ENCODE data around the gene YPEL5.
A peak's percentile ranks its signal among the peaks of the same experiment; 100 is the strongest.

Gene YPEL5

DNA sequence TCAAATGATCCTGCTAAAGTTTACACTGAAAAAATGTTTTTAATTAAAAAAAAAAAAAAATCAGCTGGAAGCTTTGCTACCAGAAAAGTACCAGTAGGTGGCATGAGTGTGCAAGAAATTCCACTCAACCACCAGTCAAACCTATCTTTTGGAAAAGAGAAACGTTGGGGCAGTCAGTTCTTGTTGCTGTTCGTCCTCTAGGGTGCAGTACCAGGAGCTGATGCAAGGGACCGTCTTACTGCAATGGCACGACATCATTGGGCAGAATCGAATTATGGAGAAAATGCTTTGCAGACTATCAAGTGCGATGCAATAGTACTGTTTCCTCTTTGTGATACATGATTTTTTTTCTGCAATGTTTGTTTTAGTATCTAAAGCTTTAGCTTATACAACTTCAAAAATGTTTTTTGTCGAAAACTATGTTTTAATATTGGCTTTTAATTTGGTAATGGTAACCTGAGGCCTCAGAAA, 18.3 kb downstream of the YPEL5 start:
- peak; percentile 91 for DNase-seq (ENCODE audit: low spot score)

- DNase-seq (ENCODE audit: low spot score), result no peak
Measured at GRCh38 chr2:30165617-30166016, 18.8 kb downstream of the YPEL5 start.

DNA sequence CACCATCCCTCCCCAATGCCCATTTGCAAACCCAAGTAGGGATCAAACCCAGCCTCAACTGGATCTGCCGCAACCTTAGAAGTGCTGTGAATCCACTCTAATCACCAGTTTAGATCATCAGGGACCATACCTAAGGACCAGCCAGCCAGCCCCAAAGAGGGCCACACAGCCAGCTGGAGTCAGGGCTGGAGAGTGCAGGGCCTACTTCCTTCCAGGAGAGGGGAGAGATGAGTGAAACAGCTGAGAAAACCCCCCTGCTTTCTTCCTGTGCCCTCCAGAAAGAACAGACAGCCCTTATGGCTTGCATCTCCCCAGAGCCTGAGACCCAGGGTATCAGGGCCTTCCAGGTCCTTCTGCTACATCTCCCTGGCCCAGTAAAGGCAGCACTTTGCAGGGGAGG, 25.8 kb downstream of the YPEL5 start:
- no peak for DNase-seq (ENCODE audit: low spot score)

DNA sequence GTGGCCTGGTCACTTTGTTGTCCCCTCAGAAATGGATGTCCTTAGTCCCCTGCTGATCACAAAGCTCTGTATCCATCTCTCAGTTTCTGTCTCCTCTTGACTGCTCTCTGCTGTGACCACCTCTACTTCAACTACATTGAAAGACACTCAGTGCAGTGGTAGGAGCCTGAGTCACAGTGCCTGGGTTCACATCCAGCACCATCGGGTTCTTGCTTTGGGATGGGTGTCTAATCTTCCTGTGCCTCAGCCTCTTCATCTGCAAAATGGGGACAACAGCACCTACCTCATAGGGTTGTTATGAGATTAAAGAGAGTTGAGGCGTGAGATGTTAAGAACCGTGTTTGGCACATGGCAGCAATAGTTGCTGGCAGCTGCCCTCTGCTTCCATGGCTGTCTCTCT, 30.6 kb downstream of the YPEL5 start:
- no peak for DNase-seq (ENCODE audit: low spot score)

DNA sequence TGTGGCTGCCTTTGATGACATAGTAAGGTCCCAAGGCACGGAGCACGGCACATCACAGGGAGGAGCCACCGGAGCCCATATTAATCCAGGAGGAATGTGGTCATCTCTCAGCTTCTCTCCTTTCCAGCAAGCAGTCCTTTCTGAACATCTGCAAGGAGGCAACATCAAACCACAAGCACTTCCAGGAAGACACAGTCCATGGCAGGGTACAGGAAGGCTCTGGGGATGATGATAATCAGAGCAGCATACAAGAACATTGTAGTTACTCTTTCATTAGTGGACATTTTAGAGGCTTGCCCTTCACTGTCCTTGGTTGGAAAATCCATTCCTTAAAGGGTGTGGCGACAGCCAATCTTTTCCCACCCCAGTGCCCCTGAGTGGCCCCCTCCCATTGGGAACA, 31.1 kb downstream of the YPEL5 start:
- DNase-seq (ENCODE audit: low spot score), result no peak

GRCh38 chr2:30178618-30179434, 32.0 kb downstream of the YPEL5 start:
- DNase-seq (ENCODE audit: low spot score), result peak; percentile 85

DNA sequence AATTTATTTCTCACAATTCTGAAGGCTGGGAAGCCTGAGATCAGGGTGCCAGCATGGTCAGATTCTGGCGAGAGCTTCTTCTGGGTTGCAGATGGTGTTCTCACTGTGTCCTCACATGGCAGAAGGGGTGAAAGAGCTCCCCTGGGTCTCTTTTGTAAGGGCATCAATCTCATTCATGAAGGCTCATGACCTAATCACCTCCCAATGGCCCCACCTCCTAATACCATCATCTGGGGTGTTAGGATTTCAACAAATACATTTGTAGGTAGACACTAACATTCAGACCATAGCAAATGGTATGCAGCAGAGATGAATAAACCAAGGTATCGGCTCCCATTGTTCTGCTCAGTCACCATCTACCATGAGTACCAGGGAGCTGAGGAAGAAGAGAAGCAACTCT, 32.7 kb downstream of the YPEL5 start:
- DNase-seq (ENCODE audit: low spot score), result no peak

DNA sequence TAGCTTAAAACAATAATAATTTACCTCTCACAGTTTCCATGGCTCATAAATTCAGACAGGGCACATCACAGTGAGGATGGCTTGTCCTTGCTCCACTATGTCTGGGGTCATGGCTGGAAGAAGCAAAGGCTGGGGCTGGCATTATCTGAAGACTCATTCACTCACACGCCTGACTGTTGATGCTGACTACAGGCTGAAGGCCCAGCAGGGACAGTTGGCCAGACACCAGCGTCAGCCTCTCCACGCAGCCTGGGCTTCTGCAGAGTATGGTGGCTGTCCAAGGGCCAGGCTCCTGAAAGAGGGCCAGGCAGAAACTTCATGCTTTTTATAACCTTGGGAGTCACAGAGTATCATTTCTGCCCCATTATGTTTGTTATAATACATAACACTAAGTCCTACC, 33.4 kb downstream of the YPEL5 start:
- DNase-seq (ENCODE audit: low spot score), result peak; percentile 51

GRCh38 chr2:30181176-30181575, 34.4 kb downstream of the YPEL5 start:
- DNase-seq (ENCODE audit: low spot score), result no peak

DNA sequence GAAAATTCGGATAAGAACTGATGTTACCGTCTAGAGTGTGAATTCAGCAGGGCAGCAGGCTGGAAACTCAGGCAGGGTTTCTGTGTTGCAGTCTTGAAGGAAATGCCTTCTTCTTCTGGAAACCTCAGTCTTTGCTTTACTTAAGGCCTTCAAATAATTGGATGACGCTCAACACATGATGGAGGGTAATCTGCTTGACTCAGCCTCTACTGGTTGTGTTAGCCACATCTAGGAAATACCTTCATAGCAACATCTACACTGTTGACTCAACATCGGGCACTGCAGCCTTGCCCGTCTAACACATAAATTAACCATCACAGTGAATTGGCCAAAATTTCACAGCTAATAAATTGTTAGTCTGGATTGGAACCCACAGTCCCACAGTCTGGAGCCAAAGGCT, 37.2 kb downstream of the YPEL5 start:
- DNase-seq (ENCODE audit: low spot score), result no peak

DNA sequence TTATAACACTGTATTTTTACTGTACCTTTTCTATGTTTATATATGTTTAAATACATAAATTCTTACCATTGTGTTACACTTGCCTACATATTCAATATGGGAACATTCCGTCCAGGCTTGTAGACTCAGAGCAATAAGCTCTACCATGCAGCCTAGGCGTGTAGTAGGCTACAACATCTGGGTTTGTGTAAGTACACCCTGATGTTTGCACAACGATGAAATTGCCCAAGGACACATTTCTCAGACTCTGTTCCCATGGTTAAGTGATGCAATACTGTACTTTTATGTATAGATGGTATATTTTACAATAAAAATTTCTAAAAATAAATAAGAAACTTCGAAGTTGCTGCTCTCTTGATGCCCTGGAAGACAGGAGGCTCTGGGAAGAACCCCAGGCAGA, 38.4 kb downstream of the YPEL5 start:
- DNase-seq (ENCODE audit: low spot score), result no peak

DNA sequence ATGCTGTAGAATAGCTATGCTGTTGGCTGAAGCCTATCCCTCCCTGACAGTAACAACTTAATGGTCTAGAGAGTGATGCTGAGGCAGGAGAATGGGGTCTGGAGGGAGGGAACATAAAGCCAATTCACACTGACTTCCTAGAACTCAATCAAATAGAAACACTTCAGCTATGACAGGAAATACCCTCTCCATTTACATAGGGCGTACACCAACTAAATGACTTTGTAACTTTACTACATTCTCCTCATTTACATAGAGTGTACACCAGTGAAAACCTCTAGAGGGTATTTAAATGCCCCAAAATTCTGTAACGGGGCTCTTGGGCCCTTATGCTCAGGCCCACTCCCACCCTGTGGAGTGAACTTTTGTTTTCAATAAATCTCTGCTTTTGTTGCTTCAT, 41.5 kb downstream of the YPEL5 start:
- DNase-seq (ENCODE audit: low spot score), result no peak

GRCh38 chr2:30190637-30191036, 43.8 kb downstream of the YPEL5 start:
- no peak for DNase-seq (ENCODE audit: low spot score)

- no peak for DNase-seq (ENCODE audit: low spot score)
Measured at GRCh38 chr2:30191107-30191506, 44.3 kb downstream of the YPEL5 start.

DNA sequence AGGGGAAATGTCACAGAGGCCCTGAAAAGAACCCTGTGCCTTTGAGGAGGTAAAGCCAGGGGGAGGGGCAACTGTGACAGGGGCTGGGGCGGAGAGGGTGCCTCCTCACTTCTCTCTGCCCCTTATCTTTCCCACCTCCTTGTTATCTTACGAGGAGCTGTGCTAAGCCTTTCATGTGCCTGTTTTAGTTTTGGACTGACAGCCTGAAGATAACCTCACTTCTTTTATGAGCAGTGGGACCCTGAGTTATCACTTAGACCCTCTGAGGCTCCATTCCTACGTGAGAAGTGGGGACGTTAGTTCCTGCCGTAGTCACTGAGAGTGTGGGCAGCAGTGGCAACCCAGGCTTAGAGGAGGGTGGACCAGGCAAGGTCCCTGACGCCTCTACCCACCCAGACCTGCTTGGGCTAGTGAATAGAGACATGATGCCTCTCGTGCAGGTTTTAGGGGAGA, 45.0 kb downstream of the YPEL5 start:
- peak; percentile 75 for DNase-seq (ENCODE audit: low spot score)

DNA sequence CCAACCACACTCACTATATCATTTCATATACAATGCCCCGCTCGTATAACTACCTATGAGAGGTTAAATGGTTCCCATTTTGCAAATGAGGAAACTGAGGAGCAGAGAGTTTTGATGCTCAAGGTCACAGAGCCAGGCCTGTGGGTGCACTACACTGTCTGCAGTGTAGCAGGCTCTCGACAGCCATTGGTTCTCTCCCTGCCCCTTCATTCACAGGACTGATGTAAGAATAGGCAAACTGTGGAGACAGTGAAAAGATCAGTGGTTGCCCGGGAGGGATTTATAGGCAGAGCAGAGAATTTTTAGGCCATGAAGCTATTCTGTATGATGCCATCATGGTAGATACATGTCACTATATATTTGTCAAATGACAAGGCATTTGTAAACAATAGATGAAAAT, 45.5 kb downstream of the YPEL5 start:
- DNase-seq (ENCODE audit: low spot score), result peak; percentile 36

DNA sequence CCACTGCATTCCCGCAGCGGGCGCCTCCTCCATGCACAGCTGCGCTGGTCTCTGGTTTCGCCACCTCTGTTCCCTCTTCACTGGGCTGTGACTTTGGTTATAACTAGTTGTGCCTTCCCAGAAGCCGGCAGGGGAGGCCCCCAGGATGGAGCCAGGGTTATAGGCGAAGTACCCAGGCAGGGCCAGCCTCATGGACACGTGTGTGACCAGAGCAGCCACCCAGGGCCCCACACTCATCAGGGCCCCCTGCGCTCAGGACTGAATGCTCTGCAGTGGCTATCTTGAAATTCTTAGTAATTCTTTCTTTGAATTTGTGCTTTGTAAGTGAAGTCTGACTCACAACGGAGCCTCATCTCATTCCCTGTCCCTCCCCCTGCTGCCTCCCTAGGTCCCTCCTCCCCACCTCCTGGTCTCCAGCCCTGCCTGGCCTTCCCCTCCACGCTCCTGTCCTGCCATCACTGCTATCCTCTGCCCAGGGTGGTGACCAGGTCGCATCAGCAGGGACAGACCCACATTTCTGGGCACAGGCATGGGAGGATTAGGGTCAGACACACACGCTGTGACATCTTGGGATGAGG, 46.4 kb downstream of the YPEL5 start:
- no peak for DNase-seq (ENCODE audit: low spot score)

GRCh38 chr2:30194421-30194820, 47.6 kb downstream of the YPEL5 start:
- no peak for DNase-seq (ENCODE audit: low spot score)

DNA sequence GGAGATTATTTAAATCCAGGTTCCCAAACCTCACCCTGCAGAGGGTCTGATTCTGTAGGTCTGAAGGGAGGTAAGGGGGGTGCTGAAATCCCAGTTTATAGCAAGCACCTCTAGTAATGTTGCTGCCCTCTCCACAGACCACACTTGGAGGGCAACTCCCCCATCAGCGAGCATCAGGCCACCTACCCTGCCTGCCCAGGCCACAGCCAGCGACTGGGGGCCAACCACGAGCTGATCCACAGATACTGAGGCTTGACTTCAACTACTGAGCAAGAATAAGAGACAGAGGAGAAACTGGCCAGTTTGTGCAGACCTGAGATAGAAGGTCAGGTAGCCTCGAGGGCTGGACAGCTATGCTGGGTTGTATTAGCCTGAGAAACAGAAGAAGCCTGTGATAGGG, 48.2 kb downstream of the YPEL5 start:
- DNase-seq (ENCODE audit: low spot score), result no peak

DNA sequence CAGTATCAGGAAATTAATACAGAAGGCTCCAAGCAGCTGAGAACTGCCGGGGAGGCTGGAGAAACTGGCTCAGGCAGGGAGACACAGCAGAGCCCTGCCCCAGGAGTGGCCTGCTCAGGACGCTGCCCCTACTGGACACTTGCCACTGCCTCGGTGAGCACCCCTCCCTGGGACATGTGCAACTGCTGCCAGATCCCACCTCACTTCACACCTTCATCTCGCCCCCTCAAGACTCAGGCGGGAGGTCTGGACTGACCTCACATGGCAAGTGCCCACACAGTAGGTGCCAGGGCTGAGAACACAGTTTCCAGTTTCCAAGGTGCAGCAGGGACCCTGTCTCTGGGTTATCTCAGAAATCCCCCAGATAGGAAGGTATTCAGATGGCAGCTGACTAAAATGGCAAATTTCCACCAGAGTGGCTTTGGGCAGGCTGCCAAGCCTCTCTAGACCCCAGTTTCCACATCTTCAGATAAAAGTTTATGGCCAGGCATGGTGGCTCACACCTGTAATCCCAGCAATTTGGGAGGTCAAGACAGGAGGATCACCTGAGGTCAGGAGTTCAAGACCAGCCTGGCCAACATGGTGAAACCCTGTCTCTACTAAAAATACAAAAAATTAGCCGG, 50.9 kb downstream of the YPEL5 start:
- no peak for DNase-seq (ENCODE audit: low spot score)

- DNase-seq (ENCODE audit: low spot score), result no peak
Measured at GRCh38 chr2:30201990-30202389, 55.2 kb downstream of the YPEL5 start.

GRCh38 chr2:30203156-30203555, 56.3 kb downstream of the YPEL5 start:
- DNase-seq (ENCODE audit: low spot score), result no peak

DNA sequence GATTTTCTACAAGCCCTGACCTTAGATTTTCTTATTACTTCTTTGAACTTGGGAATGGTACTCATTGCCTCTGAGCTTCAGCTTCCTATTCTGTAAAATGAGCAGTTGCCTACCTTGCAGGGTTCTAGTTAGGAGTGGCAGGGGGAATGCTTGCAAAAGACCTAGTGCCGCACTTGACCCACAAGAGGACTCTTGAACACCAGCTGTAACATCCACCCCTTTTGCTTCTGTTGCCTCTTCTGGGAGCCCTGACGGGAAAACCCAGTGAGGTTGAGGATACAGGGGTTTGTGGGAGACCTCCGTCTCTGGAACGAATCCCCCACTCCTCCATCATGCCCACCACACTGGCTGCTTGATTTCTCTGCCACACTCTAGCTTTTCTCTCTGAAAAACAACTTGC, 57.5 kb downstream of the YPEL5 start:
- no peak for DNase-seq (ENCODE audit: low spot score)

Data from hematopoietic multipotent progenitor cell treated with erythropoietin and hydrocortisone succinate and interleukin-3 and kit ligand, for 17 days (in vitro differentiated cells).